ENCODE data around the gene KLHL3.

DNA sequence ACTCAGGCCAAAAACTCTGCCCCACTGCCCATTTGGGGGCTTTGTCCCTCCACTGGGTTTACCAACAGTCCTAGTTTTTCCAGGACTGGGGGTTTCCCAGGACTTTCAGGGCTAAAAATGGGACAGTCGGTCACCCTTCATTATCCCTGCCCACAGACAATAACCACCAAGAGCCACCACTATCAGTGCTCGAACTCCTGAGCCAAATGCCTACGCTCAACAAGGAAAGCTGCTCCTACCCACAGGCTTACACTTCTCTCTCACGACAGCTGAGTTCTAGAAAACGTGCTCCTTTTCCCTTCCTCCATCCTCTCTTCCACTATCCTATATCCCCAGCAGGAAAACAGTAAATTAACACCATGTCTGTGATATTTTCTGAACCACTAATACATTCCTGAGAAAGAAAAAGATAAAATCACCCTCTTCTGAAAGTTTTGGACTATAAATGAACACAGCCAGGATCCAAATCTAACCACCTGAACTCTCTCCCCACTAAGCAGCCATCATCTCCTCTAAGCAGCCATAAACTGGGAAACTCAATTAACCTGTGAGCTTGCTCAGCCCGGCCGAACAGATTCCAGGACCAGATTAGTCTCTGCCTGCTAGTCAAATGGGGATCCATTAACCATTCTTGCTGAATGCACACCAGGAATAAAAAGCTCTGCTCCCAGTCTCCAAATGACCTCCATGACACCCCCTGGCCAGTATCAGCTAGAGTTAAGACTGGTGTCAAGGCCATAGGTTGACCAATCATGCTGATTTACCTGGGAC is 41.8 kb downstream of the KLHL3 start:
- TF ChIP-seq, protein P1, sequence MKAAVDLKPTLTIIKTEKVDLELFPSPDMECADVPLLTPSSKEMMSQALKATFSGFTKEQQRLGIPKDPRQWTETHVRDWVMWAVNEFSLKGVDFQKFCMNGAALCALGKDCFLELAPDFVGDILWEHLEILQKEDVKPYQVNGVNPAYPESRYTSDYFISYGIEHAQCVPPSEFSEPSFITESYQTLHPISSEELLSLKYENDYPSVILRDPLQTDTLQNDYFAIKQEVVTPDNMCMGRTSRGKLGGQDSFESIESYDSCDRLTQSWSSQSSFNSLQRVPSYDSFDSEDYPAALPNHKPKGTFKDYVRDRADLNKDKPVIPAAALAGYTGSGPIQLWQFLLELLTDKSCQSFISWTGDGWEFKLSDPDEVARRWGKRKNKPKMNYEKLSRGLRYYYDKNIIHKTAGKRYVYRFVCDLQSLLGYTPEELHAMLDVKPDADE (IDR thresholded peaks at IDR 0.05) = no peak
- TF ChIP-seq EZH2 (IDR thresholded peaks at IDR 0.05; ENCODE audit: low read depth, unreplicated experiment) (no peak), CREB1 (CRISPR knock-in tag; IDR thresholded peaks at IDR 0.05; ENCODE audit: low read depth) (no peak), REST (IDR thresholded peaks at IDR 0.05; ENCODE audit: unreplicated experiment) (no peak), POLR2AphosphoS5 (IDR thresholded peaks at IDR 0.05; ENCODE audit: low read depth) (no peak), EZH2phosphoT487 (IDR thresholded peaks at IDR 0.05; ENCODE audit: unreplicated experiment) (no peak), JUNB (IDR thresholded peaks at IDR 0.05; ENCODE audit: unreplicated experiment) (no peak)
- TF ChIP-seq, protein P2, sequence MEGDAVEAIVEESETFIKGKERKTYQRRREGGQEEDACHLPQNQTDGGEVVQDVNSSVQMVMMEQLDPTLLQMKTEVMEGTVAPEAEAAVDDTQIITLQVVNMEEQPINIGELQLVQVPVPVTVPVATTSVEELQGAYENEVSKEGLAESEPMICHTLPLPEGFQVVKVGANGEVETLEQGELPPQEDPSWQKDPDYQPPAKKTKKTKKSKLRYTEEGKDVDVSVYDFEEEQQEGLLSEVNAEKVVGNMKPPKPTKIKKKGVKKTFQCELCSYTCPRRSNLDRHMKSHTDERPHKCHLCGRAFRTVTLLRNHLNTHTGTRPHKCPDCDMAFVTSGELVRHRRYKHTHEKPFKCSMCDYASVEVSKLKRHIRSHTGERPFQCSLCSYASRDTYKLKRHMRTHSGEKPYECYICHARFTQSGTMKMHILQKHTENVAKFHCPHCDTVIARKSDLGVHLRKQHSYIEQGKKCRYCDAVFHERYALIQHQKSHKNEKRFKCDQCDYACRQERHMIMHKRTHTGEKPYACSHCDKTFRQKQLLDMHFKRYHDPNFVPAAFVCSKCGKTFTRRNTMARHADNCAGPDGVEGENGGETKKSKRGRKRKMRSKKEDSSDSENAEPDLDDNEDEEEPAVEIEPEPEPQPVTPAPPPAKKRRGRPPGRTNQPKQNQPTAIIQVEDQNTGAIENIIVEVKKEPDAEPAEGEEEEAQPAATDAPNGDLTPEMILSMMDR (conservative IDR thresholded peaks at IDR 0.05; ENCODE audit: low read depth in 2 of 2) = no peak

Measured in GM23338 (cell line).